MM.1S (cell line): ENCODE results near the gene PRDX2.
A peak's percentile ranks its signal among the peaks of the same experiment; 100 is the strongest.

ENCODE experiments used
- DNase-seq: peaks from one replicate; pipeline ENCODE4 v3.0.0-alpha.2; 2015
- H2AFZ ChIP-seq: fragments of 300-600 bp; sonication (generic); 2 replicates; pipeline ENCODE4 v1.6.0; 2016; ENCODE audit warnings: antibody characterized with exemption, low read length
- H3F3A ChIP-seq: fragments of 300-600 bp; sonication (generic); 2 replicates; pipeline ENCODE4 v1.6.1; 2016; ENCODE audit warnings: mild to moderate bottlenecking, antibody characterized with exemption, low read length, moderate library complexity, mixed read lengths; ENCODE audit not compliant: insufficient read depth
- H3K27ac ChIP-seq: fragments of 300-600 bp; sonication (generic); 2 replicates; pipeline ENCODE4 v1.5.1; 2016; ENCODE audit warnings: mild to moderate bottlenecking, low read length
- H3K27me3 ChIP-seq: fragments of 300-600 bp; sonication (generic); replicated peaks from 2 replicates; pipeline ENCODE4 v1.6.0; 2016; ENCODE audit warnings: low read length; ENCODE audit not compliant: insufficient read depth
- H3K36me3 ChIP-seq: fragments of 300-600 bp; sonication (generic); replicated peaks from 2 replicates; pipeline ENCODE4 v1.6.1; 2016; ENCODE audit warnings: mild to moderate bottlenecking, low read length, mixed read lengths; ENCODE audit not compliant: insufficient read depth
- H3K4me1 ChIP-seq: fragments of 300-600 bp; sonication (generic); 2 replicates; pipeline ENCODE4 v1.6.1; 2016; ENCODE audit warnings: low read length, mixed read lengths
- H3K4me2 ChIP-seq: fragments of 300-600 bp; sonication (generic); 2 replicates; pipeline ENCODE4 v1.6.0; 2016; ENCODE audit warnings: low read depth, low read length
- H3K4me3 ChIP-seq: fragments of 300-600 bp; sonication (generic); 2 replicates; pipeline ENCODE4 v1.5.1; 2016; ENCODE audit warnings: low read length, mixed read lengths
- H3K79me2 ChIP-seq: fragments of 300-600 bp; sonication (generic); 2 replicates; pipeline ENCODE4 v1.6.1; 2016; ENCODE audit warnings: mixed run types, low read length, mixed read lengths
- H3K9ac ChIP-seq: fragments of 300-600 bp; sonication (generic); 2 replicates; pipeline ENCODE4 v1.6.1; 2016; ENCODE audit warnings: low read length, mixed read lengths
- H3K9me2 ChIP-seq: fragments of 300-600 bp; sonication (generic); replicated peaks from 2 replicates; pipeline ENCODE4 v1.6.1; 2016; ENCODE audit warnings: mild to moderate bottlenecking, low read length, mixed read lengths; ENCODE audit not compliant: insufficient read depth
- H3K9me3 ChIP-seq: fragments of 300-600 bp; sonication (generic); replicated peaks from 2 replicates; pipeline ENCODE4 v1.6.1; 2016; ENCODE audit warnings: mild to moderate bottlenecking, low read length, mixed read lengths; ENCODE audit not compliant: insufficient read depth
- H4K20me1 ChIP-seq: fragments of 300-600 bp; sonication (generic); 2 replicates; pipeline ENCODE4 v1.6.1; 2016; ENCODE audit warnings: mild to moderate bottlenecking, low read length, moderate library complexity, mixed read lengths; ENCODE audit not compliant: insufficient read depth
- CTCF ChIP-seq: fragments of 300-600 bp; sonication (generic); IDR thresholded peaks from 2 replicates; pipeline ENCODE4 v1.5.1; 2016; ENCODE audit warnings: antibody characterized with exemption, low read length, mixed read lengths
- EZH2 ChIP-seq: fragments of 300-600 bp; sonication (generic); optimal IDR thresholded peaks from 2 replicates; pipeline ENCODE3; 2017; ENCODE audit warnings: low read depth, mild to moderate bottlenecking, antibody characterized with exemption, low read length, mixed read lengths
- EZH2phosphoT487 ChIP-seq: fragments of 300-600 bp; sonication (generic); IDR thresholded peaks from 2 replicates; pipeline ENCODE4 v1.6.1; 2018; ENCODE audit warnings: antibody characterized with exemption, low read length

PRDX2 gene

GRCh38 chr19:12788042-12788681, 13.4 kb downstream of the PRDX2 start:
- H4K20me1 ChIP-seq: no peaks in the 10 kb centered on the region
- H3K4me3 ChIP-seq: peak overlapping the region; percentile 67
- no peaks in the 10 kb centered on the region for H3K9me2 ChIP-seq
- no peak for DNase-seq
- H3K4me1 ChIP-seq: peaks cover 23% of the 10 kb centered on the region
- H3K4me2 ChIP-seq: peak overlapping the region; percentile 96
- TF ChIP-seq CTCF: no peak
- no peak for TF ChIP-seq EZH2
- no peak for TF ChIP-seq EZH2phosphoT487
- H3K27ac ChIP-seq: peak overlapping the region; percentile 90
- no peaks in the 10 kb centered on the region for H3K9me3 ChIP-seq
- no peaks in the 10 kb centered on the region for H3K27me3 ChIP-seq
- peak overlapping the region; percentile 47 for H2AFZ ChIP-seq
- peaks cover 15% of the 10 kb centered on the region for H3K79me2 ChIP-seq
- no peaks in the 10 kb centered on the region for H3K36me3 ChIP-seq
- H3F3A ChIP-seq: peaks cover 50% of the 10 kb centered on the region
- peak overlapping the region; percentile 80 for H3K9ac ChIP-seq

- no peak overlapping the region for H3K4me2 ChIP-seq
- H3K27me3 ChIP-seq: no peaks in the 10 kb centered on the region
- no peak overlapping the region for H2AFZ ChIP-seq
- TF ChIP-seq EZH2phosphoT487 (no peak), CTCF (no peak), EZH2 (no peak)
- H4K20me1 ChIP-seq: no peaks in the 10 kb centered on the region
- H3K36me3 ChIP-seq: no peaks in the 10 kb centered on the region
- H3K4me1 ChIP-seq: peaks cover 28% of the 10 kb centered on the region
- H3K79me2 ChIP-seq: peaks cover 9% of the 10 kb centered on the region
- peaks cover 43% of the 10 kb centered on the region for H3F3A ChIP-seq
- no peaks in the 10 kb centered on the region for H3K9me2 ChIP-seq
- no peak overlapping the region for H3K4me3 ChIP-seq
- no peak overlapping the region for H3K27ac ChIP-seq
- no peak overlapping the region for H3K9ac ChIP-seq
- no peaks in the 10 kb centered on the region for H3K9me3 ChIP-seq
- no peak for DNase-seq
These were observed 14.1 kb downstream of the PRDX2 start for GRCh38 chr19:12787458-12787857.

- H3K27ac ChIP-seq: no peak overlapping the region
- no peaks in the 10 kb centered on the region for H4K20me1 ChIP-seq
- H3K9ac ChIP-seq: no peak overlapping the region
- H3K9me3 ChIP-seq: no peaks in the 10 kb centered on the region
- no peaks in the 10 kb centered on the region for H3K36me3 ChIP-seq
- H2AFZ ChIP-seq: no peak overlapping the region
- peaks cover 28% of the 10 kb centered on the region for H3K4me1 ChIP-seq
- H3K9me2 ChIP-seq: no peaks in the 10 kb centered on the region
- H3K79me2 ChIP-seq: peaks cover 4% of the 10 kb centered on the region
- H3K27me3 ChIP-seq: no peaks in the 10 kb centered on the region
- H3K4me3 ChIP-seq: no peak overlapping the region
- peaks cover 38% of the 10 kb centered on the region for H3F3A ChIP-seq
- TF ChIP-seq EZH2phosphoT487 (no peak), CTCF (no peak), EZH2 (no peak)
- no peak for DNase-seq
- no peak overlapping the region for H3K4me2 ChIP-seq
These were observed 14.6 kb downstream of the PRDX2 start for GRCh38 chr19:12786952-12787351.
